NCI-H2107 (cell line): Measurements from ENCODE around the gene SDHAF2.
A peak's percentile ranks its signal among the peaks of the same experiment; 100 is the strongest.
"Not testable (repeated sequence)": the region's sequence is repeated elsewhere in the genome, so short reads cannot be mapped to it uniquely, and the experiment has no call there.

Experiments
- DNase-seq: peaks from one replicate; lab custom pipeline; 2025; lab: John Stamatoyannopoulos, UW

Gene SDHAF2

DNA sequence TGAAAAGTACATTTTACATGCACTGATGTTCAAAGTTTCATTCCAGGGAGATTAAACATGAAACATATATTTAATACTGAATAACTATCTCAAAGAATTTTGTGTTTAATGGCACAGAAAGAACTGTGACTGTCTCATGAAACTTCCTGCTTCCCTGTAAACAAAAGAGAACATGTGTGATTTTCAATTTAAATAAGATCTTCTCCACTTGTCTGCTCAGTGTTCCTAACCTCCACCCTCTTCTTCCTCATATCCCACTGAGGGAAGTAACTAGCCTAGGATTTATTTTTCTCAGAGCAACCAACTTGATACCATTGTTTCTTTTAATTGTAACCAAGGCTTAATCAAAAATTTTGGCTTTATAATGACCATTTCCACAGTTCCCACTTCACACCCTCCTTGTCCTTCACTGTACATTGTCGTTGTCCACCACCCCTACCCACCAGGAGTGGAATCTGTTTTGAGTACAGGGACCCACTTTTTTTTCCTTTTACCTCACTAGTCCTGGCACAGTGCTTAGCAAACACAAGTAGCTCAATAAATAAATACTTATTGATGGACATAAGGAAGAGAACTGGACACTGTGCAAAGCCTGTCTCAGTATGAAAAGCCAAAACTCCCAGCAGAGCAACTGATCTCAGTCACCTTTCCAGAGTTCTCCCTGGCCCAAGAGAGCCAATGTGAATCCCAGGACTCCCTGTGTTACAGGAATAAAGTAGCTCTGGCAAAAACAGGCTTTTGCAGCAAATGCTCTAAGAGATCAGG lies 4.4 kb upstream of the SDHAF2 start:
- no peak for DNase-seq

- DNase-seq = peak; percentile 17
These were observed 606 bp upstream of the SDHAF2 start for GRCh38 chr11:61429346-61429690.

- DNase-seq = not testable (repeated sequence)
These were observed 915 bp downstream of the SDHAF2 start for GRCh38 chr11:61430839-61431238.

GRCh38 chr11:61437496-61437895 lies 7.6 kb downstream of the SDHAF2 start:
- DNase-seq = no peak

DNA sequence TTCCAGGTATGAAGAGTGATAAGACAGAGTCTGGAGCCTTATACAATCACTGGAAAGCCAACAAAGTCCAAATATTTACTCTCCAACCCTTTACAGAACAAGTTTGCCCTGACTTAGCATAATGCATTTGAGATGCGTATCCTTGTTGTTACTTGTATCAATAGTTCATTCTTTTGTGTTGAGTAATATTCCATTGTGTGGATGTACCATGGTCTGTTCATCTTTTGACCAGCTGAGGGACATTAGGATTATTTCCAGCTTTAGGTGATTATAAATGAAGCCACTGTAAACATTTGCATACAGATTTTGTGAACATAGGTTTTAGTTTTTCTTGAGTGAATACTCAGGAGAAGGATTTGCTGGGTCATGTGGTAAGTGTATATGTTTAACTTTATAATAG lies 9.7 kb downstream of the SDHAF2 start:
- no peak for DNase-seq

DNA sequence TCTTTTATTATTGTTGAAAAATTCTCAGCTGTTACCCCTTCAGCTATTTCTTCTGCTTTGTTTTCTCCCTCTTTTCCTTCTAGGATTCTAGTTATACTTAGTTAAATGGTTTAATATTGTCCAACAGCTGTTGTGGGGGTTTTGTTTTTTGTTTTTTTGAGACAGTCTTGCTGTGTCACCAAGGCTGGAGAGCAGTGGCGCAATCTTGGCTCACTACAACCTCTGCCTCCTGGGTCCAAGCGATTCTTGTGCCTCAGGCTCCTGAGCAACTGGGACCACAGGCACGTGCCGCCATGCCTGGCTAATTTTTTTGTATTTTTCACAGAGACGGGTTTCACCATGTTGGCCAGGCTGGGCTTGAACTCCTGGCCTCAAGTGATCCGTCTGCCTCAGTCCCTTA lies 12.7 kb downstream of the SDHAF2 start:
- no peak for DNase-seq

DNA sequence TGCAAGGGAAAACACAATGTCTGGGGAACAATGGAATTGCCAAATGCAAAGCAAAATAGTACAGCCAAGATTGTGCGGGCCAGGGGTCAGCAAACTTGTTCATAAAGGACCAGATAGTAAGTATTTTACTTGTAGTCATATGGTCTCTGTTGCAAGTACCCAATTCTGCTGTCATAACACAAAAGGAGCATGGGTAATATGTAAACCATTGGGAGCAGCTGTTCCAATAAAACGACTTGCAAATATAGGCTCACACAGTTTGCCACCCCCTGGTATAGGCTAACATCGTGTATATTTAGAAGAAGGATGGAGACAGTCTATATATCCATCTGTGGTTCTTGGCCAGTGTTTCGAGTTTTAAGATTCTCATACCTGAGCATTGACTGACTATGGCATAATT lies 15.6 kb downstream of the SDHAF2 start:
- no peak for DNase-seq

DNA sequence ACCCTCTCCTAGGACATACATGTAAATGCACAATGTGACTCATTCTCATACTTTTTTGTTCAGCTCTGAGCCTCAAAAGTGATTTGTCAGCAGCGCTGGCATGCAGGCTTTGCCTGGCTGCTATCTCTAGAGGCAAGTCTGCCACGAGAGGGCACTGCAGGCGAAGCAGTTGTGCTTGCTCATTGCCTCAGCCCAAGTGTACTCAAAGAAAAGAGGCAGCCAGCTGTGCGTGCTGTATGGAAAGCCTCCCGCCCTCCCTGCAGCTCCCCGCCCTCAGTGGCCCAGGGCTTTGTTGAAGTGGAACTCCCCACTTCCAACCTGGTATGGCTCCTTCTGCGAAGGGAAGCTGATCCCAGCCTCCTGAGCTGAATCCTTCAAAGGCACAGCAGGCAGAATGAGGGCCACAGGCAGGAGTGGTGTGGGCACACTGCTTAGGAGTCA lies 16.3 kb downstream of the SDHAF2 start:
- DNase-seq = peak; percentile 85

DNA sequence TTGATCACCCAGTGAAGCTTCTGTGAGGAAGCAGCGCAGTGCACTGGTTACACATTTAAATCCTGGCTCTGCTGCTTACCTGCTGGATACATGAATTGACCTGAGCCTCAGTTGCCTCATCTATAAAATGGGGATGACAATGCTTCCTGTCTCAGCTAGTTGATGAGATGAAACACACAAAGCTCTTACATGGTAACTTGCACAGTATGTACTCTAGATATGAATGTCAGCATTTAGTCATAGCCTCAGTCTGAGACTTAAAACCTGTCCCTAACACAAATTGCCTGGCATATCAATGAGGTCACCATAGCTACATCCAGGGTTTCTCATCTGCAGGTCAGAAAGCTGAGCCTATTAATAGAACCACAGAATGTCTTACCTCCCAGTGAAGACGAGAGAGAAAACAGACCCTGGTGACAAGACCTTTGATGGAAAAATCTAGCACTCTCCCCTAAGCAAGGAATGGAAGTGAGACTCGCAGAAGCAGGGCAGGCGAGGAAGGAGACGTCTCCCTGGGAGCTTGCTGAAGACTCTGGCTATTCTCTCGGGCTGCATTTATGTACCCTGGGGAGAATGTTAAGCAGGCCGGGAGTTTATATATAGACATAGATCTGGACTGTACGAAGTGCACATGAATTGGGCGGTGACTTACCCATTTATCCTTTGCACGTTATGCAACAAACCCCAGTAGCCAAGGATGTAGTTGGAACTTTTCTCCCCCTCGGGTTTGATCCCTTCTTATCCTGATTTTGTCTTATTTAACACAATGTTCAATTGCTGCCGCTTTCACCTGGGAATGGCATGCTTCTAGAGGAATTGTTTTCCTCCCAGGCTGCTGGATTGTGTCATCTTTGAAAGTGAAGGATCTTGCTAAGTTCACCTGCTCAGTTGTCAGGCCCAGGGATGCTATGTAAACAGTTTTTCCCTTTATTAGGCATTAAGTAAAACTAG lies 18.0 kb downstream of the SDHAF2 start:
- no peak for DNase-seq

GRCh38 chr11:61448552-61448927 lies 18.6 kb downstream of the SDHAF2 start:
- no peak for DNase-seq

- DNase-seq = no peak
These were observed 22.9 kb downstream of the SDHAF2 start for GRCh38 chr11:61452825-61453224.

- no peak for DNase-seq
These were observed 23.8 kb downstream of the SDHAF2 start for GRCh38 chr11:61453695-61454094.

GRCh38 chr11:61454520-61454919 lies 24.6 kb downstream of the SDHAF2 start:
- DNase-seq = no peak

DNA sequence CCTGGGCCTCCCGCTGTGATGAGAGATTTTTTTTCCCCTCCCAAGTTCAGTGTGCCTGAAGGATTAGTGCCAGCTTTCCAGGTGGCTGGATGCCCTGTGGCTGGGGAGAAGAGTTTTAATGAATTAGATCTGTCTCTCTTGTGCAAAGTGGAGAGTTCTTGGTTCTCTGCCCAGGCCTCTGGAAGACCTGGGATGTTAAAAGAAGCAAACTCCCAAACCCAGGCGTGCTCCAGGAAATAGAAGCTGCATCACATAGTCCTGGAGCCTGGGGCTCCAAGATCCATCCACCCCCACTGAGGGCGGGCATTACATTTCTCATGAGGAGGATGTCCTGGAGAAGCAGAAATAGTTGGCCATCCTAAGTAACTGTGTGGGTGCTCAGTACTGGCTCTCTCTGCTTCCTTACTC lies 30.6 kb downstream of the SDHAF2 start:
- peak; percentile 55 for DNase-seq

DNA sequence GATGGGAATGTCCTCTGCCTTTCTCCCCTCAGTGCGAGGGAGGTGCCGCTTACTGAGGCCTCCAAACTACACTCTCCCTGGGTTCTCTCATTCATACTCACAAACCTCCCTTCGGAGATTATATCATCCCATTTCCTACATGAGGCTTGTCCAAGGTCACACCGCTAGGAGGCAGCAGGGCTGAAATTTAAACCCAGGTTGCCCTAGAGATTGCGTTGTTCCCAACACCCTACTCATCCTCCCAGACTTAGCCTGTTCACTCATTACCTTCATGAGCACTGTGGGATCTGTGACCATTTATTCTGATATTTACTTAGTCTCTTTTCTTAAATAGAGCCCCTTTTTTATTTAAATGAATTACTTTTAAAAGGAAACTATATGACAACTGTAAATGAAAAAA lies 31.1 kb downstream of the SDHAF2 start:
- DNase-seq = no peak

- not testable (repeated sequence) for DNase-seq
These were observed 37.7 kb downstream of the SDHAF2 start for GRCh38 chr11:61467602-61468001.

DNA sequence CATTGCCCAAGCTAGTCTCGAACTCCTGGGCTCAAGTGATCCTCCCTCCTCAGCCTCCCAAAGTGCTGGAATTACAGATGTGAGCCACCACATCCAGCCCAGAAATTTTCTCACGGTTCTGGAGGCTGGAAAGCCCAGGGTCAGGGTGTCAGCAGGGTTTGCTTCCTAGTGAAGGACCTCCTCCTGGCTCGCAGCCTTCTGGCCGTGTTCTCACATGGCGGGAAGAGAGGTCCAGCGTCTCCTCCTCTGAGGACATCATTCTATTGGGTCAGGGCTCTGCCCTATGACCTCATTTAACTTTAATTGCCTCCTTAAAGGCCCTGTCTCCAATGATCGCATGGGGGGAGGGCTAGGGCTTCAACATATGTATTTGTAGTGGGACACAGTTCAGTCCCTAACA lies 38.1 kb downstream of the SDHAF2 start:
- no peak for DNase-seq

GRCh38 chr11:61472282-61472681 lies 42.4 kb downstream of the SDHAF2 start:
- no peak for DNase-seq

DNA sequence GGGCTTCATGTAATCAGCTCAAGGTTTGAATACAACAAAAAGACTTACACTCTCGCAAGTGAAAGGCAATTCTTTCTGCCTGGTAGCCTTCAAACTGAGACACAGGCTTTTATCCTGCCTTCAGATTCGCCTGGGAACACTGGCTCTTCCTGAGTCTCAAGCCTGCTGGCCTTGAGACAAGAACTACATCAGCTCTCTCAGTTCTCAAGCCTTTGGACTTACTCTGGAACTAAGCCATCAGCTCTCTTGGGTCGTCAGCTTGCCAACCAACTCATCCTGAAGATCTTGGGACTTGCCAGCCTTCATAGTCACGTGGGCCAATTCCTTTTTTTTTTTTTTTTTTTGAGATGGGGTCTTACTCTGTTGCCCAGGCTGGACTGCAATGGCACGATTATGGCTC lies 42.9 kb downstream of the SDHAF2 start:
- DNase-seq = no peak

- DNase-seq = no peak
These were observed 43.6 kb downstream of the SDHAF2 start for GRCh38 chr11:61473370-61474012.

DNA sequence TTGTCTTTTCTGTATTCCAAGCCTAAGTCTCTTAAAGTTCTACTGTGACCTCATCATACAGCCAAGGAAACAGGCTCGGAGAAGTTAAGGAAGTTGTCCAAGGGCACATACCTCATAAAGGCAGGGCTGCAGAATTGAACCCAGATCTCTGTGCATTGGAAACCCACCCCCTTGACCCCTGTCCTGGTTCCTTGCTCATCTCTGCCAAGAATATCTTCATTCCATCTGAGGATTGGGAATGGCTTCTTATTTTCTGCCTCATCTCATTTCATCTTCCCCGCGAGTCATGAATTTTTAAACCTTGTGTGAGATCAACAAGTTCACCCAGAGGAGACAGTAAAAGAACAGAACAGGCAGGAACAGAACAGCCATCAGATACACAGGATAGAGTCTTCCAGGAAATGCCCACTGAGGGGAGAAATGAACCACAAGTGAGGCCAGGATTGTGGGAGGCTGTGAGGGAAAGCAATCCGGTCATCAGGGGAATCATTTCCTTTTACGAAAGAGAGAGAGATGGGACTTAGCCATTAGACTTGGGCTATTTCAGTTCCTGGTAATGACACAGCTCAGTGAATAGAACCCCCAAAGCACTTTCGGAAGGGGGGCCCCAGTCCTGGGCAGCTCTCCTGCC lies 44.2 kb downstream of the SDHAF2 start:
- no peak for DNase-seq

- no peak for DNase-seq
These were observed 45.5 kb downstream of the SDHAF2 start for GRCh38 chr11:61475433-61475832.
